Mesenchymal stem cell (in vitro differentiated cells and primary cell): ENCODE results near the gene PA2G4.
"Not testable (repeated sequence)": the region's sequence is repeated elsewhere in the genome, so short reads cannot be mapped to it uniquely, and the experiment has no call there.

Experiments
- DNase-seq: peaks from one replicate; pipeline ENCODE4 v3.0.0-alpha.2; 2013
- H2AFZ ChIP-seq: one replicate; pipeline ENCODE4 v1.6.1; 2013; ENCODE audit warnings: low read depth, mild to moderate bottlenecking, control low read depth, inconsistent platforms, low read length, moderate library complexity
- H2AK5ac ChIP-seq: 2 replicates; pipeline ENCODE4 v1.6.1; 2013; ENCODE audit warnings: low read length, moderate library complexity, mild to moderate bottlenecking, inconsistent platforms; ENCODE audit not compliant: severe bottlenecking
- H2BK120ac ChIP-seq: one replicate; pipeline ENCODE4 v1.6.1; 2013; ENCODE audit warnings: low read depth, mild to moderate bottlenecking, inconsistent platforms, low read length, moderate library complexity
- H2BK12ac ChIP-seq, 2 experiments: one replicate each; pipeline ENCODE4 v1.6.1; 2013; ENCODE audit warnings: inconsistent platforms in 2 of 2, low read length in 2 of 2, mild to moderate bottlenecking in 2 of 2, moderate library complexity in 2 of 2, control low read depth in 1 of 2
- H2BK15ac ChIP-seq: one replicate; pipeline ENCODE4 v1.6.1; 2013; ENCODE audit warnings: mild to moderate bottlenecking, low read depth, inconsistent platforms; ENCODE audit not compliant: poor library complexity, severe bottlenecking
- H2BK5ac ChIP-seq: 2 replicates; pipeline ENCODE4 v1.6.1; 2013; ENCODE audit warnings: low read depth, mild to moderate bottlenecking, low read length, control low read depth, inconsistent platforms; ENCODE audit not compliant: poor library complexity, severe bottlenecking
- H3K14ac ChIP-seq, 2 experiments: one replicate each; pipeline ENCODE4 v1.6.1; 2013; ENCODE audit warnings: inconsistent platforms in 2 of 2, low read length in 2 of 2, control low read depth in 1 of 2, mild to moderate bottlenecking in 1 of 2, moderate library complexity in 1 of 2
- H3K18ac ChIP-seq, 2 experiments: one replicate each; pipeline ENCODE4 v1.6.1; 2013; ENCODE audit warnings: inconsistent platforms in 2 of 2, low read length in 2 of 2, control low read depth in 1 of 2, low read depth in 1 of 2, mild to moderate bottlenecking in 1 of 2
- H3K23ac ChIP-seq, 2 experiments: one replicate each; pipeline ENCODE4 v1.6.1; 2013; ENCODE audit warnings: inconsistent platforms in 2 of 2, low read length in 2 of 2, mild to moderate bottlenecking in 2 of 2, moderate library complexity in 2 of 2, control low read depth in 1 of 2
- H3K27ac ChIP-seq: 2 replicates; pipeline ENCODE4 v1.5.1; 2013; ENCODE audit warnings: mild to moderate bottlenecking, moderate library complexity, low read length, control low read depth, inconsistent platforms; ENCODE audit not compliant: poor library complexity, severe bottlenecking
- H3K27me3 ChIP-seq, 2 experiments: 2 replicates each; pipeline versions ENCODE4 v1.6.1 to v1.7.0; 2013; ENCODE audit warnings: low read length in 2 of 2, mild to moderate bottlenecking in 2 of 2, moderate library complexity in 2 of 2, control low read depth in 1 of 2, inconsistent platforms in 1 of 2; ENCODE audit not compliant: control insufficient read depth in 1 of 2, insufficient read depth in 1 of 2
- H3K36me3 ChIP-seq, 2 experiments: 2 replicates each; pipeline versions ENCODE4 v1.6.1 to v1.7.0; 2013; ENCODE audit warnings: low read length in 2 of 2, control low read depth in 1 of 2, inconsistent platforms in 1 of 2, low read depth in 1 of 2, mild to moderate bottlenecking in 1 of 2; ENCODE audit not compliant: insufficient read depth in 2 of 2, control insufficient read depth in 1 of 2
- H3K4ac ChIP-seq, 2 experiments: one replicate each; pipeline ENCODE4 v1.6.1; 2013; ENCODE audit warnings: inconsistent platforms in 2 of 2, low read length in 2 of 2, mild to moderate bottlenecking in 2 of 2, moderate library complexity in 2 of 2, control low read depth in 1 of 2, low read depth in 1 of 2
- H3K4me1 ChIP-seq: 2 replicates; pipeline ENCODE4 v1.6.1; 2013; ENCODE audit warnings: low read depth, low read length, control low read depth; ENCODE audit not compliant: control insufficient read depth, insufficient read depth
- H3K4me2 ChIP-seq: 2 replicates; pipeline ENCODE4 v1.6.1; 2013; ENCODE audit warnings: low read length, mild to moderate bottlenecking, inconsistent platforms; ENCODE audit not compliant: poor library complexity, severe bottlenecking
- H3K4me3 ChIP-seq, 2 experiments: 2 replicates each; pipeline versions ENCODE4 v1.5.1 to v1.7.0; 2013; ENCODE audit warnings: low read length in 2 of 2, mild to moderate bottlenecking in 2 of 2, control low read depth in 1 of 2, low read depth in 1 of 2; ENCODE audit not compliant: insufficient read depth in 1 of 2
- H3K79me1 ChIP-seq: replicated peaks from 2 replicates; pipeline ENCODE4 v1.6.1; 2013; ENCODE audit warnings: mild to moderate bottlenecking, control low read depth, low read length, inconsistent platforms; ENCODE audit not compliant: poor library complexity, severe bottlenecking
- H3K9ac ChIP-seq: 2 replicates; pipeline ENCODE4 v1.7.0; 2013; ENCODE audit warnings: mild to moderate bottlenecking, low read length, moderate library complexity
- H3K9me3 ChIP-seq: 2 replicates; pipeline ENCODE4 v1.7.0; 2013; ENCODE audit warnings: mild to moderate bottlenecking, low read length; ENCODE audit not compliant: control insufficient read depth
- H4K8ac ChIP-seq: one replicate; pipeline ENCODE4 v1.6.1; 2013; ENCODE audit warnings: inconsistent platforms, mild to moderate bottlenecking, low read length, moderate library complexity
- H4K91ac ChIP-seq: one replicate; pipeline ENCODE4 v1.6.1; 2013; ENCODE audit warnings: mild to moderate bottlenecking, low read length, inconsistent platforms
- WGBS: methylation state at CpG from one replicate; pipeline ENCODE4 v1.1.7; 2013; ENCODE audit warnings: mixed read lengths; 5-methylcytosine and 5-hydroxymethylcytosine counted together

PA2G4 gene

GRCh38 chr12:56116267-56117081 is 12.1 kb downstream of the PA2G4 start, which contains the start of gene RPL41:
RPL41 (plus strand) TSS chr12:56116633.
- Histone ChIP-seq H3K27ac (peak within 1 kb of the TSS; percentile 97), H4K91ac (peak within 1 kb of the TSS; percentile 83), H3K9me3 (no peaks in the 10 kb centered on the region), H2BK5ac (peak within 1 kb of the TSS; percentile 77), H2AK5ac (peak within 1 kb of the TSS; percentile 14), H3K4ac (peak within 1 kb of the TSS; percentile 70 to 71), H3K27me3 (no peaks in the 10 kb centered on the region), H3K18ac (peak within 1 kb of the TSS; percentile 86 to 98), H2AFZ (peak within 1 kb of the TSS; percentile 43), H3K4me3 (peak within 1 kb of the TSS; percentile 73 to 86), H2BK15ac (no peak within 1 kb of the TSS), H3K9ac (peak within 1 kb of the TSS; percentile 99), H3K14ac (peak within 1 kb of the TSS in 1 of 2 experiments; percentile 21), H3K79me1 (peaks cover 16% of the 10 kb centered on the region), H4K8ac (peak within 1 kb of the TSS; percentile 80), H2BK120ac (peak within 1 kb of the TSS; percentile 57), H3K23ac (no peak within 1 kb of the TSS), H3K36me3 (peaks cover 26 to 53% of the 10 kb centered on the region in 2 experiments), H3K4me1 (peaks cover 12% of the 10 kb centered on the region), H2BK12ac (no peak within 1 kb of the TSS), H3K4me2 (peak within 1 kb of the TSS; percentile 54)
- under 1% methylated on average over 27 of the region's 34 CpGs for WGBS
- peak; percentile 96 for DNase-seq

GRCh38 chr12:56117082-56117706 is 12.8 kb downstream of the PA2G4 start:
- Histone ChIP-seq H3K4me3 (peak overlapping the region; percentile 73 to 86), H3K79me1 (peaks cover 24% of the 10 kb centered on the region), H3K4me1 (peaks cover 12% of the 10 kb centered on the region), H3K4me2 (peak overlapping the region; percentile 49), H3K36me3 (peaks cover 27 to 53% of the 10 kb centered on the region in 2 experiments), H3K18ac (peak overlapping the region in 1 of 2 experiments; percentile 98), H3K27ac (peak overlapping the region; percentile 97), H3K4ac (peak overlapping the region in 1 of 2 experiments; percentile 69), H3K9ac (peak overlapping the region; percentile 99)
- H3K9me3 ChIP-seq, H3K14ac ChIP-seq, H2AK5ac ChIP-seq, H2BK120ac ChIP-seq, H3K27me3 ChIP-seq, H3K23ac ChIP-seq, H2BK5ac ChIP-seq, H4K8ac ChIP-seq, H2BK12ac ChIP-seq, H2AFZ ChIP-seq, H4K91ac ChIP-seq, H2BK15ac ChIP-seq: not testable (repeated sequence)
- DNase-seq: peak; percentile 13
- 0% methylated on average over 5 of the region's 16 CpGs for WGBS

- H3K4me1 ChIP-seq: peaks cover 12% of the 10 kb centered on the region
- H2BK120ac ChIP-seq: peak within 1 kb of the TSS; percentile 75
- H3K27ac ChIP-seq: peak within 1 kb of the TSS; percentile 97
- peak within 1 kb of the TSS; percentile 64 for H4K91ac ChIP-seq
- peaks cover 26 to 50% of the 10 kb centered on the region in 2 experiments for H3K36me3 ChIP-seq
- peak within 1 kb of the TSS; percentile 75 to 84 for H2BK12ac ChIP-seq
- H2AK5ac ChIP-seq: peak within 1 kb of the TSS; percentile 57
- under 1% methylated on average over 56 of the region's 61 CpGs for WGBS
- H2BK15ac ChIP-seq: peak within 1 kb of the TSS; percentile 94
- peak within 1 kb of the TSS; percentile 74 for H3K4me2 ChIP-seq
- H3K14ac ChIP-seq: peak within 1 kb of the TSS in 1 of 2 experiments; percentile 44
- H3K9ac ChIP-seq: peak within 1 kb of the TSS; percentile 99
- H3K18ac ChIP-seq: peak within 1 kb of the TSS; percentile 79 to 92
- peak within 1 kb of the TSS; percentile 76 for H2AFZ ChIP-seq
- no peaks in the 10 kb centered on the region for H3K9me3 ChIP-seq
- H3K27me3 ChIP-seq: no peaks in the 10 kb centered on the region
- H2BK5ac ChIP-seq: peak within 1 kb of the TSS; percentile 24
- peak within 1 kb of the TSS; percentile 70 to 75 for H3K4ac ChIP-seq
- H3K79me1 ChIP-seq: peaks cover 32% of the 10 kb centered on the region
- H3K4me3 ChIP-seq: peak within 1 kb of the TSS; percentile 77 to 86
- peak within 1 kb of the TSS in 1 of 2 experiments; percentile 10 for H3K23ac ChIP-seq
- H4K8ac ChIP-seq: peak within 1 kb of the TSS; percentile 50
- peak; percentile 99 for DNase-seq
These were observed 13.7 kb downstream of the PA2G4 start, which contains the start of gene ZC3H10 for GRCh38 chr12:56117778-56118687. ZC3H10 (plus strand) TSS chr12:56118266; CDS start chr12:56120563, 2,297 bp downstream.
